ENCODE measurements around the gene RSF1.

Gene RSF1

GRCh38 chr11:77761491-77761890, 59.0 kb downstream of the RSF1 start:
- TF ChIP-seq, protein P1, sequence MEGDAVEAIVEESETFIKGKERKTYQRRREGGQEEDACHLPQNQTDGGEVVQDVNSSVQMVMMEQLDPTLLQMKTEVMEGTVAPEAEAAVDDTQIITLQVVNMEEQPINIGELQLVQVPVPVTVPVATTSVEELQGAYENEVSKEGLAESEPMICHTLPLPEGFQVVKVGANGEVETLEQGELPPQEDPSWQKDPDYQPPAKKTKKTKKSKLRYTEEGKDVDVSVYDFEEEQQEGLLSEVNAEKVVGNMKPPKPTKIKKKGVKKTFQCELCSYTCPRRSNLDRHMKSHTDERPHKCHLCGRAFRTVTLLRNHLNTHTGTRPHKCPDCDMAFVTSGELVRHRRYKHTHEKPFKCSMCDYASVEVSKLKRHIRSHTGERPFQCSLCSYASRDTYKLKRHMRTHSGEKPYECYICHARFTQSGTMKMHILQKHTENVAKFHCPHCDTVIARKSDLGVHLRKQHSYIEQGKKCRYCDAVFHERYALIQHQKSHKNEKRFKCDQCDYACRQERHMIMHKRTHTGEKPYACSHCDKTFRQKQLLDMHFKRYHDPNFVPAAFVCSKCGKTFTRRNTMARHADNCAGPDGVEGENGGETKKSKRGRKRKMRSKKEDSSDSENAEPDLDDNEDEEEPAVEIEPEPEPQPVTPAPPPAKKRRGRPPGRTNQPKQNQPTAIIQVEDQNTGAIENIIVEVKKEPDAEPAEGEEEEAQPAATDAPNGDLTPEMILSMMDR (IDR thresholded peaks at IDR 0.05; ENCODE audit: control extremely low read depth, extremely low read depth, low read depth, missing control alignments), result no peak
- POLR2A ChIA-PET, result no interaction called here
- CTCF ChIA-PET, result interaction anchor here (0.9 to 1.8 kb wide), 2 partner anchors 13 to 238 kb away, joined by 3 to 4 read pairs; no protein-coding TSS in a partner anchor
- DNase-seq (ENCODE audit: extremely low spot score), result no peak

GRCh38 chr11:77758331-77758730, 62.2 kb downstream of the RSF1 start:
- CTCF ChIA-PET, result interaction anchor here (1.2 to 1.3 kb wide), 2 partner anchors 10 to 16 kb away, joined by 3 to 4 read pairs; no protein-coding TSS in a partner anchor
- no peak for DNase-seq (ENCODE audit: extremely low spot score)

DNA sequence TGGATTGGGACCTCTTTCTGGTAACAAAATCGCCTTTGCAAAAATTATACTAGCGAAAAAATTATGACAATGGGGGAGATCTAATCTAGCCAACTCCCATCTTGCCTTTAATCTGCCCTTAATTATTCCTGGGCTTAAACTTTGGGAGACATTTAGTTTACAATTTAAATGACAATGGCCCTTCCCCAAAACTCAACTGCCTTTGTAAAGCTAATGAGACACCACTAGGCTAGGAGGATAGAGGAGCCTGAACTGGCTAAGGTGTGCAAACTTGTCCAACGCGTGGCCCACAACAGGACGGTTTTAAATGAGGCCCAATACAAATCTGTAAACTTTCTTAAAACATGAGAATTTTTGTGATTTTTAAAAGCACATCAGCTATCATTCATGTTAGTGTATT, 67.3 kb downstream of the RSF1 start:
- ChIA-PET POLR2A (no interaction called here), CTCF (no interaction called here)
- no peak for DNase-seq (ENCODE audit: extremely low spot score)
- TF ChIP-seq, protein P1 (IDR thresholded peaks at IDR 0.05; ENCODE audit: control extremely low read depth, extremely low read depth, low read depth, missing control alignments), result no peak

More at GRCh38 chr11:77758331-77758730, 62.2 kb downstream of the RSF1 start:
- POLR2A ChIA-PET, result no interaction called here
- TF ChIP-seq, protein P1 (IDR thresholded peaks at IDR 0.05; ENCODE audit: control extremely low read depth, extremely low read depth, low read depth, missing control alignments), result no peak

DNA sequence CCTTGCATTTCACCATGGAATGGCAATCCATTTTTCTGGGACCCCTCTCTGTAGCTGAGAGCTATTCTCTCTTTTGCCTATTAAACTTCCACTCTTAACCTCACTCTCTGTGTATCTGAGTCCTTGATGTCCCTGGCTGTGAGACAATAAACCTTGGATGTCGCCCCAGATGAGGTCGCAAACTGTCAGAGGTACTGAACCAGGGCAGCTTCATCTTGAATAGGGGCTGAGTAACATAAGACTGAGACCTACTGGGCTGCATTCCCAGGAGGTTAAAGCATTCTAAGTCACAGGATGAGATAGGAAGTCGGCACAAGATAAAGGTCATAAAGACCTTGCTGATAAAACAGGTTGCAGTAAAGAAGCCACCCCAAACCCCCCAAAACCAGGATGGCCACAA, 68.0 kb downstream of the RSF1 start:
- TF ChIP-seq, protein P1 (IDR thresholded peaks at IDR 0.05; ENCODE audit: control extremely low read depth, extremely low read depth, low read depth, missing control alignments), result no peak
- POLR2A ChIA-PET, result no interaction called here
- CTCF ChIA-PET, result interaction anchor here (0.9 to 1.9 kb wide), 2 partner anchors 13 to 56 kb away, joined by 3 to 4 read pairs; no protein-coding TSS in a partner anchor
- no peak for DNase-seq (ENCODE audit: extremely low spot score)

- ChIA-PET POLR2A (no interaction called here), CTCF (interaction anchor here (1.9 kb wide), 1 partner anchor 54 kb away, joined by 4 read pairs; no protein-coding TSS in a partner anchor)
- TF ChIP-seq, protein P1 (IDR thresholded peaks at IDR 0.05; ENCODE audit: control extremely low read depth, extremely low read depth, low read depth, missing control alignments), result no peak
- no peak for DNase-seq (ENCODE audit: extremely low spot score)
Observed at GRCh38 chr11:77750394-77751156, 69.9 kb downstream of the RSF1 start.

GRCh38 chr11:77749232-77749631, 71.3 kb downstream of the RSF1 start:
- ChIA-PET CTCF (no interaction called here), POLR2A (no interaction called here)
- TF ChIP-seq, protein P1 (IDR thresholded peaks at IDR 0.05; ENCODE audit: control extremely low read depth, extremely low read depth, low read depth, missing control alignments), result no peak

More at GRCh38 chr11:77749232-77749631, 71.3 kb downstream of the RSF1 start:
- no peak for DNase-seq (ENCODE audit: extremely low spot score)

All from GM10248 (cell line).